Fibroblast of lung (primary cell): ENCODE data around the gene SIRT2. TPM values are rescaled to one million over a fixed set of nuclear protein-coding genes. Genes with fewer than 3 reads are reported as not detected.

Source experiments
- DNase-seq, 2 donors: peaks; one replicate each; pipeline versions ENCODE4 v3.0.0 to v3.0.0-alpha.2; 2010; ENCODE audit warnings: low read depth in 2 of 2
- H2AFZ ChIP-seq: 2 replicates; pipeline ENCODE4 v1.5.1; 2012; ENCODE audit warnings: low read length, control low read depth, inconsistent platforms
- H3K27ac ChIP-seq: 2 replicates; pipeline ENCODE4 v1.5.1; 2011; ENCODE audit warnings: low read length, control low read depth; ENCODE audit not compliant: insufficient read depth
- H3K27me3 ChIP-seq: 2 replicates; pipeline ENCODE4 v1.5.1; 2011; ENCODE audit warnings: mild to moderate bottlenecking, low read length; ENCODE audit not compliant: control insufficient read depth, insufficient read depth
- H3K36me3 ChIP-seq: 2 replicates; pipeline ENCODE4 v1.5.1; 2011; ENCODE audit warnings: low read length; ENCODE audit not compliant: control insufficient read depth, insufficient read depth
- H3K4me1 ChIP-seq: 2 replicates; pipeline ENCODE4 v1.5.1; 2011; ENCODE audit warnings: low read length; ENCODE audit not compliant: control insufficient read depth, insufficient read depth; ENCODE audit errors: extremely low read depth
- H3K4me2 ChIP-seq: 2 replicates; pipeline ENCODE4 v1.5.1; 2011; ENCODE audit warnings: low read length, control low read depth; ENCODE audit not compliant: insufficient read depth; ENCODE audit errors: extremely low read depth
- H3K4me3 ChIP-seq, 4 experiments: fragments of 200-600 bp in 1 of 4; sonication (generic) in 1 of 4; replicated peaks in 1 of 4; 2 replicates each; pipeline ENCODE4 v1.5.1; 2011 to 2016; ENCODE audit warnings: low read length in 4 of 4, low read depth in 3 of 4, mild to moderate bottlenecking in 3 of 4, control low read depth in 2 of 4, inconsistent platforms in 1 of 4, mixed read lengths in 1 of 4; ENCODE audit not compliant: insufficient read depth in 1 of 4; ENCODE audit errors: control extremely low read depth in 1 of 4
- H3K79me2 ChIP-seq: 2 replicates; pipeline ENCODE4 v1.5.1; 2012; ENCODE audit warnings: mild to moderate bottlenecking, low read length, inconsistent platforms; ENCODE audit not compliant: control insufficient read depth, insufficient read depth
- H3K9ac ChIP-seq: 2 replicates; pipeline ENCODE4 v1.5.1; 2011; ENCODE audit warnings: mild to moderate bottlenecking, low read length, control low read depth; ENCODE audit not compliant: insufficient read depth
- H3K9me3 ChIP-seq: 2 replicates; pipeline ENCODE4 v1.5.1; 2012; ENCODE audit warnings: low read depth, low read length; ENCODE audit not compliant: control insufficient read depth, insufficient read depth
- H4K20me1 ChIP-seq: 2 replicates; pipeline ENCODE4 v1.5.1; 2011; ENCODE audit warnings: low read length; ENCODE audit not compliant: control insufficient read depth, insufficient read depth; ENCODE audit errors: extremely low read depth
- EZH2 ChIP-seq: IDR thresholded peaks from 2 replicates; pipeline ENCODE4 v1.5.1; 2012; ENCODE audit warnings: low read length, control low read depth, mild to moderate bottlenecking; ENCODE audit errors: missing control alignments
- polyA plus RNA-seq, 2 donors: library from polyadenylated mRNA; depleted of rRNA in 1 of 2; stranded (reverse) in 1 of 2; unstranded in 1 of 2; fragments of >200 nt; gene quantifications; 2 replicates each; pipeline ENCODE4 v1.2.1, GENCODE V29; 2011 to 2012; ENCODE audit warnings: missing spikeins in 1 of 2
- total RNA-seq: library from RNA; depleted of rRNA; stranded (reverse); fragments of >200 nt; gene quantifications from 2 replicates; pipeline ENCODE4 v1.2.1, GENCODE V29; 2014
- TF ChIP-seq, protein P1 (sequence below), 2 donors: IDR thresholded peaks in 1 of 2; conservative IDR thresholded peaks in 1 of 2; 1 replicate in 1 of 2; 2 replicates in 1 of 2; pipeline ENCODE4 v1.5.1; 2011 to 2012; ENCODE audit warnings: low read length in 2 of 2, control low read depth in 1 of 2, inconsistent platforms in 1 of 2, low read depth in 1 of 2, mild to moderate bottlenecking in 1 of 2

The SIRT2 gene
- total and polyA plus RNA-seq, 2 donors (not counting 1 experiment from before 2014, with no cell fraction given) = 38.7 to 51.7 TPM

- H2AFZ ChIP-seq = no peak overlapping the region
- no peak overlapping the region for H3K4me2 ChIP-seq
- H3K79me2 ChIP-seq = no peaks in the 10 kb centered on the region
- no peak overlapping the region for H3K9ac ChIP-seq
- TF ChIP-seq, protein P1, sequence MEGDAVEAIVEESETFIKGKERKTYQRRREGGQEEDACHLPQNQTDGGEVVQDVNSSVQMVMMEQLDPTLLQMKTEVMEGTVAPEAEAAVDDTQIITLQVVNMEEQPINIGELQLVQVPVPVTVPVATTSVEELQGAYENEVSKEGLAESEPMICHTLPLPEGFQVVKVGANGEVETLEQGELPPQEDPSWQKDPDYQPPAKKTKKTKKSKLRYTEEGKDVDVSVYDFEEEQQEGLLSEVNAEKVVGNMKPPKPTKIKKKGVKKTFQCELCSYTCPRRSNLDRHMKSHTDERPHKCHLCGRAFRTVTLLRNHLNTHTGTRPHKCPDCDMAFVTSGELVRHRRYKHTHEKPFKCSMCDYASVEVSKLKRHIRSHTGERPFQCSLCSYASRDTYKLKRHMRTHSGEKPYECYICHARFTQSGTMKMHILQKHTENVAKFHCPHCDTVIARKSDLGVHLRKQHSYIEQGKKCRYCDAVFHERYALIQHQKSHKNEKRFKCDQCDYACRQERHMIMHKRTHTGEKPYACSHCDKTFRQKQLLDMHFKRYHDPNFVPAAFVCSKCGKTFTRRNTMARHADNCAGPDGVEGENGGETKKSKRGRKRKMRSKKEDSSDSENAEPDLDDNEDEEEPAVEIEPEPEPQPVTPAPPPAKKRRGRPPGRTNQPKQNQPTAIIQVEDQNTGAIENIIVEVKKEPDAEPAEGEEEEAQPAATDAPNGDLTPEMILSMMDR (conservative IDR thresholded peaks at IDR 0.05 in 1 of 2, IDR thresholded peaks at IDR 0.05 in 1 of 2; ENCODE audit: low read depth in 1 of 2, low read length in 2 of 2) = no peak
- TF ChIP-seq EZH2 = no peak
- no peak overlapping the region for H3K4me3 ChIP-seq
- H3K4me1 ChIP-seq = no peaks in the 10 kb centered on the region
- H3K36me3 ChIP-seq = no peaks in the 10 kb centered on the region
- no peaks in the 10 kb centered on the region for H4K20me1 ChIP-seq
- no peak for DNase-seq
- no peak overlapping the region for H3K27ac ChIP-seq
- no peaks in the 10 kb centered on the region for H3K27me3 ChIP-seq
- no peaks in the 10 kb centered on the region for H3K9me3 ChIP-seq
Measured at GRCh38 chr19:38878575-38879399, 20.6 kb downstream of the SIRT2 start.

DNA sequence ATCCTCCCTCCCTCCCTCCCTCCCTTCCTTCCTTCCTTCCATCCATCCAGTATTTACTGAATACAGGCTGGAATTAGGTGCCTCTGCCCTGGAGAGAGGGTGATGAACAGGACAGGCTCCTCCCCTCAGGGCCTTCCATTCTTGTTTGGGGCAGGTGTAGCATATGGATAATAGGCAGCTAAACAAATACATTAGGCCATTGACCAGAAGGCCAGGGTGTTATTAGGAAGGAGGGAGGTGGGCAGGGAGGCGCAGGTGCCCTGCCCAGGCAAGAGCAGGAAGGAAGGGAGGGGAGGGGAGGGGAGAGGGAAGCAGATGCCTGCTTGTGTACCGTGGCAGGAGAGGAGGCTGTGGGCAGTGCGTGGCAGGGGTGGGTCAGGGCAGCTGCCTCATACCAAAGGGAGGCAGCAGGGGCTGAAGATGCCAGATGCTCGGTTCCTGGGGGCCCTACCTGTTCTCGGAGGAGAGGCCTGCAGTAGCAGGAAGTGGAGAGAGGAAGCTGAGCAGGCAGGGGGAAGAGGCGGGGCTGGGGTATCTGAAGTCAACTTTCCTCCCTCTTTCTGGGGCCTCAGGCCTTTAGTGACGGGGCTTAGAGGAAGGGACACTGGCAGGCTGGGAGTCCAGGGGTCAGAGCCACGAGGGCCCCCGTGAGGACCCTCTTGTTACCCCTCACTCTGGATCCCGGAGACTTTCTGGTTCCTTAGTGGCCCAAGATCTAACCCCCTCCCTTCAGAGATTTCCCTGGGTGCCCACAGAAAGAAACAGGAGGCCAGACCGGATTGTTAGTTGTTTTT is 21.4 kb downstream of the SIRT2 start, which contains the start of gene RINL:
Gene RINL, minus strand, starts transcription at position 495 of the 794 bp plus-strand sequence. CDS start 1,533 bp downstream, outside the sequence.
- H4K20me1 ChIP-seq = no peaks in the 10 kb centered on the region
- no peak for TF ChIP-seq EZH2
- TF ChIP-seq, protein P1 (conservative IDR thresholded peaks at IDR 0.05 in 1 of 2, IDR thresholded peaks at IDR 0.05 in 1 of 2; ENCODE audit: low read depth in 1 of 2, low read length in 2 of 2) = no peak
- no peak within 1 kb of the TSS for H3K4me3 ChIP-seq
- H3K27ac ChIP-seq = no peak within 1 kb of the TSS
- no peak within 1 kb of the TSS for H3K4me2 ChIP-seq
- H3K9ac ChIP-seq = no peak within 1 kb of the TSS
- H2AFZ ChIP-seq = no peak within 1 kb of the TSS
- H3K9me3 ChIP-seq = no peaks in the 10 kb centered on the region
- H3K79me2 ChIP-seq = no peaks in the 10 kb centered on the region
- no peak for DNase-seq
- H3K4me1 ChIP-seq = no peaks in the 10 kb centered on the region
- H3K27me3 ChIP-seq = no peaks in the 10 kb centered on the region
- H3K36me3 ChIP-seq = no peaks in the 10 kb centered on the region
